Prostate gland (tissue), 2 donors: ENCODE results near the gene EDARADD. TPM values are rescaled to one million over a fixed set of nuclear protein-coding genes. Genes with fewer than 3 reads are reported as not detected.

Source experiments
- DNase-seq: peaks from one replicate; pipeline ENCODE4 v3.0.0-alpha.2; 2019; ENCODE audit warnings: low spot score
- H3K27ac ChIP-seq, 2 donors: fragments of 200-600 bp; sonication (generic); 2 replicates each; pipeline ENCODE4 v1.5.1; 2017 to 2019
- H3K27me3 ChIP-seq: fragments of 200-600 bp; sonication (generic); replicated peaks from 2 replicates; pipeline ENCODE4 v1.5.1; 2019; ENCODE audit not compliant: insufficient read depth
- H3K36me3 ChIP-seq, 2 donors: fragments of 200-600 bp; sonication (generic); 1 replicate in 1 of 2; 2 replicates in 1 of 2; pipeline versions ENCODE4 v1.5.1 to v1.8.1; 2017 to 2019
- H3K4me1 ChIP-seq: fragments of 200-600 bp; sonication (generic); replicated peaks from 2 replicates; pipeline ENCODE4 v1.5.1; 2019
- H3K4me3 ChIP-seq, 2 donors: fragments of 200-600 bp; sonication (generic); 2 replicates each; pipeline ENCODE4 v1.5.1; 2017 to 2019
- H3K9me3 ChIP-seq: fragments of 200-600 bp; sonication (generic); 2 replicates; pipeline ENCODE4 v1.5.1; 2017
- POLR2A ChIP-seq: fragments of 450-650 bp; IDR thresholded peaks from one replicate; pipeline ENCODE4 v1.6.1; 2016; ENCODE audit warnings: antibody characterized with exemption, mild to moderate bottlenecking
- POLR2AphosphoS5 ChIP-seq: sonication (generic); formaldehyde crosslinking; IDR thresholded peaks from one replicate; pipeline ENCODE4 v1.6.1; 2017; ENCODE audit warnings: antibody characterized with exemption
- WGBS: methylation state at CpG from one replicate; pipeline ENCODE4 v1.1.5; 2018; 5-methylcytosine and 5-hydroxymethylcytosine counted together
- intact Hi-C: fragments of 100-400 bp; cut with DNase I; formaldehyde crosslinking; loops from one replicate; pipeline ENCODE4 v1.14.2; 2022
- total RNA-seq, 2 donors: library from RNA; depleted of rRNA; stranded (reverse); fragments of >200 nt; gene quantifications; one replicate each; pipeline ENCODE4 v1.1.0, GENCODE V29; 2016
- TF ChIP-seq, protein P1 (sequence below), 4 experiments: fragments of 200-600 bp in 2 of 4; fragments of 450-650 bp in 2 of 4; sonication (generic) in 2 of 4; IDR thresholded peaks; 1 replicate in 3 of 4; 2 replicates in 1 of 4; pipeline ENCODE4 v1.5.1; 2016 to 2019; ENCODE audit warnings: antibody characterized with exemption in 4 of 4, mild to moderate bottlenecking in 2 of 4, moderate library complexity in 2 of 4

Gene EDARADD
- total RNA-seq, 2 donors from 2014 or later = 4.9 to 12.8 TPM

DNA sequence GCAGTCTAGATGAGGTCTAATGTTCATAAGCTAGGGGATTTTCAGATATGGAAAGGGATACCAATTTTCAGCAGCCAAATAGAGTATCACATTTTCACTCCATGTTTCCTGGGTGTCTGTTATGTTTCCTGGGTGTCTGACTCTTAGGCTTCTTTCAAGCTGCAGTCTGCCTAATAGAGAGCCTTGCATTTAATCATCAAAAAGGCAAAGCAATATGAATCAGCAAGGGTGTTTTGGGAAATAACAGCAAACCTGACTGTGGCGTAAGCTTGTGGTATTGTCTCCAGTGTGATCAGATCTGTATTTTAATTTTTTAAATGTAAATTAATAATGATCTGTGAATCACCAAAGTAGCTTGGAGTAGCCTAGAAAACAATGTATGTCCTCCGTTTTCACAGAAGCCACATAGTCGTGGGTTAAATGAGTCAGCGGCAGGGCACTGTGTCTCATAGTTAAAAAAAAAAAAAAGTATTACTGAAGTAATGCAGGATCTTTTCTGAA lies 140.1 kb downstream of the EDARADD start:
- H3K9me3 ChIP-seq = no peaks in the 10 kb centered on the region
- H3K27ac ChIP-seq = no peak overlapping the region
- no peak overlapping the region for H3K4me3 ChIP-seq
- TF ChIP-seq POLR2A (no peak), POLR2AphosphoS5 (no peak)
- TF ChIP-seq, protein P1, sequence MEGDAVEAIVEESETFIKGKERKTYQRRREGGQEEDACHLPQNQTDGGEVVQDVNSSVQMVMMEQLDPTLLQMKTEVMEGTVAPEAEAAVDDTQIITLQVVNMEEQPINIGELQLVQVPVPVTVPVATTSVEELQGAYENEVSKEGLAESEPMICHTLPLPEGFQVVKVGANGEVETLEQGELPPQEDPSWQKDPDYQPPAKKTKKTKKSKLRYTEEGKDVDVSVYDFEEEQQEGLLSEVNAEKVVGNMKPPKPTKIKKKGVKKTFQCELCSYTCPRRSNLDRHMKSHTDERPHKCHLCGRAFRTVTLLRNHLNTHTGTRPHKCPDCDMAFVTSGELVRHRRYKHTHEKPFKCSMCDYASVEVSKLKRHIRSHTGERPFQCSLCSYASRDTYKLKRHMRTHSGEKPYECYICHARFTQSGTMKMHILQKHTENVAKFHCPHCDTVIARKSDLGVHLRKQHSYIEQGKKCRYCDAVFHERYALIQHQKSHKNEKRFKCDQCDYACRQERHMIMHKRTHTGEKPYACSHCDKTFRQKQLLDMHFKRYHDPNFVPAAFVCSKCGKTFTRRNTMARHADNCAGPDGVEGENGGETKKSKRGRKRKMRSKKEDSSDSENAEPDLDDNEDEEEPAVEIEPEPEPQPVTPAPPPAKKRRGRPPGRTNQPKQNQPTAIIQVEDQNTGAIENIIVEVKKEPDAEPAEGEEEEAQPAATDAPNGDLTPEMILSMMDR (IDR thresholded peaks at IDR 0.05) = no peak
- intact Hi-C loops = no loop called here
- no peak for DNase-seq
- no peaks in the 10 kb centered on the region for H3K27me3 ChIP-seq
- H3K4me1 ChIP-seq = no peaks in the 10 kb centered on the region
- no peaks in the 10 kb centered on the region for H3K36me3 ChIP-seq
- 83% methylated on average over 4 of the region's 4 CpGs for WGBS

Other genes with a start within 250 kb of the EDARADD start
- 10 to 100 TPM; 10.4 to 12.0 TPM for gene ERO1B, start 112.3 kb upstream of the EDARADD start, total RNA-seq
- 100 to 1,000 TPM in 1 of 2 donors, 10 to 100 TPM in 1; 86.0 to 119 TPM for gene LGALS8, start 129.7 kb downstream of the EDARADD start, total RNA-seq
- 10 to 100 TPM; 14.1 to 40.7 TPM for gene HEATR1, start 210.2 kb downstream of the EDARADD start, total RNA-seq